ENCODE results near the gene ARHGAP4.
A peak's percentile ranks its signal among the peaks of the same experiment; 100 is the strongest.

The ARHGAP4 gene

GRCh38 chrX:153961292-153961691 lies 35.2 kb upstream of the ARHGAP4 start:
- DNase-seq = no peak

- DNase-seq = no peak
Measured at GRCh38 chrX:153960786-153961185, 34.7 kb upstream of the ARHGAP4 start.

- no peak for DNase-seq
Measured at GRCh38 chrX:153960077-153960476, 34.0 kb upstream of the ARHGAP4 start.

GRCh38 chrX:153959649-153960048 lies 33.6 kb upstream of the ARHGAP4 start:
- DNase-seq = no peak

GRCh38 chrX:153958605-153959004 lies 32.5 kb upstream of the ARHGAP4 start:
- DNase-seq = no peak

GRCh38 chrX:153957224-153957623 lies 31.2 kb upstream of the ARHGAP4 start:
- DNase-seq = no peak

GRCh38 chrX:153956044-153956907 lies 30.2 kb upstream of the ARHGAP4 start:
- DNase-seq = no peak

- no peak for DNase-seq
Measured at GRCh38 chrX:153955228-153955732, 29.2 kb upstream of the ARHGAP4 start.

GRCh38 chrX:153954558-153955227 lies 28.6 kb upstream of the ARHGAP4 start:
- no peak for DNase-seq

- DNase-seq = no peak
Measured at GRCh38 chrX:153953892-153954557, 28.0 kb upstream of the ARHGAP4 start.

- DNase-seq = peak; percentile 89
Measured at GRCh38 chrX:153953342-153953830, 27.3 kb upstream of the ARHGAP4 start.

GRCh38 chrX:153952373-153953026 lies 26.4 kb upstream of the ARHGAP4 start:
- no peak for DNase-seq

GRCh38 chrX:153951683-153952372 lies 25.8 kb upstream of the ARHGAP4 start:
- no peak for DNase-seq

- no peak for DNase-seq
Measured at GRCh38 chrX:153950127-153950526, 24.1 kb upstream of the ARHGAP4 start.

- DNase-seq = no peak
Measured at GRCh38 chrX:153948847-153949805, 23.1 kb upstream of the ARHGAP4 start.

GRCh38 chrX:153948002-153948466 lies 22.0 kb upstream of the ARHGAP4 start:
- no peak for DNase-seq

GRCh38 chrX:153947009-153947769 lies 21.1 kb upstream of the ARHGAP4 start:
- peak; percentile 82 for DNase-seq

GRCh38 chrX:153945956-153946943 lies 20.2 kb upstream of the ARHGAP4 start:
- DNase-seq = no peak

GRCh38 chrX:153944800-153945150 lies 18.7 kb upstream of the ARHGAP4 start:
- no peak for DNase-seq
